Measurements from ENCODE around the gene FGF9.

DNA sequence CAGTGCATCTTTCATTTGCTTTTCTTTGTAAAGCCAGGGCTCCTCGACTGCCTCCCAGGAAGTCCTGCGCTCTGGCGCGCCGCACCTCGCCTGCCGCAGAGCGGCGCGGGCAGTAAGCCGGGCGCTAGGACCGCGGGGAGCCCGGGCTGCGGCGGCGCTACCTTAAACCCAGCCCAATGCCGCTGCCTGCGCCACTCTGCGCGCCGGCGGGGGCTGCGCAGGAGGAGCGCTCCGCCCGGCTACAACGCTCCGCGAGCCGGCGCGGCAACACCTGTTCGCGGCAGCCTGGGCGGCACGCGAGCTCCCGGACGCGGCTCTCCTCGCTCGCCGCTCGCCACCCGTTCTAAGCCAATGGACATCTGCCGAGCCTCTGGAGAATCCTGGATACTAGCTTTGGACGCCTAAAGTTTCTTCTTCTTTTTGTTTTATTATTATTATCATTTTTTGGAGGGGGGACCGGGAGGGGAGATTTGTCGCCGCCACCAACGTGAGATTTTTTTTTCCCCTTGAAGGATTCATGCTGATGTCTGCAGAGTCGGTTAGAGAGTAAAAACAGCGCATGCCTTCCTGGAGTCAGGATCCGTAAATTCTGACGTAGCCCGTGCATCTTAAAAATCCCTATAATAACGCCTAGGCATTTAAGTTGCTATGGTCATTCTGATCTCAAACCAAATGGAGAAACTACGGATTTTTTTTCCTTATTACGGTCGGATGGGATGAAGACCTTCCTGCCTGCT lies at the start of gene FGF9:
- TF ChIP-seq, protein P1, sequence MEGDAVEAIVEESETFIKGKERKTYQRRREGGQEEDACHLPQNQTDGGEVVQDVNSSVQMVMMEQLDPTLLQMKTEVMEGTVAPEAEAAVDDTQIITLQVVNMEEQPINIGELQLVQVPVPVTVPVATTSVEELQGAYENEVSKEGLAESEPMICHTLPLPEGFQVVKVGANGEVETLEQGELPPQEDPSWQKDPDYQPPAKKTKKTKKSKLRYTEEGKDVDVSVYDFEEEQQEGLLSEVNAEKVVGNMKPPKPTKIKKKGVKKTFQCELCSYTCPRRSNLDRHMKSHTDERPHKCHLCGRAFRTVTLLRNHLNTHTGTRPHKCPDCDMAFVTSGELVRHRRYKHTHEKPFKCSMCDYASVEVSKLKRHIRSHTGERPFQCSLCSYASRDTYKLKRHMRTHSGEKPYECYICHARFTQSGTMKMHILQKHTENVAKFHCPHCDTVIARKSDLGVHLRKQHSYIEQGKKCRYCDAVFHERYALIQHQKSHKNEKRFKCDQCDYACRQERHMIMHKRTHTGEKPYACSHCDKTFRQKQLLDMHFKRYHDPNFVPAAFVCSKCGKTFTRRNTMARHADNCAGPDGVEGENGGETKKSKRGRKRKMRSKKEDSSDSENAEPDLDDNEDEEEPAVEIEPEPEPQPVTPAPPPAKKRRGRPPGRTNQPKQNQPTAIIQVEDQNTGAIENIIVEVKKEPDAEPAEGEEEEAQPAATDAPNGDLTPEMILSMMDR (IDR thresholded peaks at IDR 0.05 in 8 of 11, conservative IDR thresholded peaks at IDR 0.05 in 3 of 11), result peak in 1 of 11 experiments; percentile 5
- TF ChIP-seq POLR2A (IDR thresholded peaks at IDR 0.05) (no peak), POLR2AphosphoS5 (IDR thresholded peaks at IDR 0.05) (peak; percentile 80 to 85 (median 84))

Data from spleen (tissue), 7 donors.